H1 (cell line): ENCODE data around the gene CXXC5. TPM values are rescaled to one million over a fixed set of nuclear protein-coding genes. Genes with fewer than 3 reads are reported as not detected.
"Not testable (repeated sequence)": the region's sequence is repeated elsewhere in the genome, so short reads cannot be mapped to it uniquely, and the experiment has no call there.

ENCODE experiments used
- CTCF ChIA-PET: fragments of 300-600 bp; sonication (Branson Sonifier 250); formaldehyde crosslinking; loops from one replicate; lab custom pipeline; 2021; ENCODE audit not compliant: partially characterized antibody; lab: Charles Lee
- POLR2A ChIA-PET: fragments of 300-600 bp; sonication (Branson Sonifier 250); formaldehyde crosslinking; loops from one replicate; lab custom pipeline; 2021; ENCODE audit warnings: inconsistent platforms; ENCODE audit not compliant: partially characterized antibody; lab: Charles Lee
- DNase-seq, 2 experiments: peaks; one replicate each; pipeline versions ENCODE4 v3.0.0 to v3.0.0-alpha.2; 2010 to 2022; ENCODE audit warnings: low spot score in 2 of 2, low read depth in 1 of 2, mixed read lengths in 1 of 2
- FAIRE-seq: peaks from 2 replicates; lab custom pipeline; 2011; peaks lifted over from hg19 to GRCh38; lab: Jason Lieb, UNC
- H2AFZ ChIP-seq: 2 replicates; pipeline ENCODE4 v1.8.1; 2012; ENCODE audit warnings: low read length, inconsistent platforms
- H2AK5ac ChIP-seq: 2 replicates; pipeline ENCODE4 v1.6.1; 2013; ENCODE audit warnings: low read depth, low read length
- H2BK120ac ChIP-seq: replicated peaks from 2 replicates; pipeline ENCODE3; 2013; ENCODE audit warnings: low read depth, low read length, inconsistent platforms
- H2BK12ac ChIP-seq: 2 replicates; pipeline ENCODE4 v1.6.1; 2013; ENCODE audit warnings: low read depth, low read length
- H2BK15ac ChIP-seq: 2 replicates; pipeline ENCODE4 v1.6.1; 2013; ENCODE audit warnings: low read length
- H2BK20ac ChIP-seq: 2 replicates; pipeline ENCODE4 v1.6.1; 2013; ENCODE audit warnings: low read length
- H2BK5ac ChIP-seq: 2 replicates; pipeline ENCODE4 v1.6.1; 2013; ENCODE audit warnings: low read depth, low read length
- H3K14ac ChIP-seq: 2 replicates; pipeline ENCODE4 v1.6.1; 2013; ENCODE audit warnings: inconsistent platforms; ENCODE audit not compliant: insufficient read length
- H3K18ac ChIP-seq: 2 replicates; pipeline ENCODE4 v1.6.1; 2013; ENCODE audit warnings: low read length; ENCODE audit errors: extremely low read depth
- H3K23ac ChIP-seq: 2 replicates; pipeline ENCODE4 v1.6.1; 2013; ENCODE audit warnings: inconsistent platforms; ENCODE audit not compliant: insufficient read length
- H3K23me2 ChIP-seq: 2 replicates; pipeline ENCODE4 v1.6.1; 2013; ENCODE audit warnings: low read depth, low read length
- H3K27ac ChIP-seq: 2 replicates; pipeline ENCODE4 v1.6.1; 2011; ENCODE audit warnings: low read depth, low read length, inconsistent platforms
- H3K27me3 ChIP-seq, 4 experiments: replicated peaks in 1 of 4; 1 replicate in 1 of 4; 2 replicates in 3 of 4; pipeline versions ENCODE4 v1.6.1 to v1.8.1; 2011 to 2013; ENCODE audit warnings: low read length in 3 of 4, mild to moderate bottlenecking in 3 of 4, inconsistent platforms in 2 of 4, mixed read lengths in 2 of 4, moderate library complexity in 1 of 4; ENCODE audit not compliant: control insufficient read depth in 3 of 4, insufficient read depth in 3 of 4; ENCODE audit errors: extremely low read depth in 1 of 4
- H3K36me3 ChIP-seq, 4 experiments: 2 replicates each; pipeline versions ENCODE4 v1.6.1 to v1.8.1; 2011 to 2013; ENCODE audit warnings: mild to moderate bottlenecking in 4 of 4, low read length in 3 of 4, moderate library complexity in 2 of 4, control low read depth in 1 of 4, inconsistent platforms in 1 of 4; ENCODE audit not compliant: insufficient read depth in 4 of 4, control insufficient read depth in 2 of 4
- H3K4ac ChIP-seq: replicated peaks from 2 replicates; pipeline ENCODE3; 2013; ENCODE audit warnings: low read length, low read depth, mixed read lengths, inconsistent platforms; ENCODE audit not compliant: insufficient read length
- H3K4me1 ChIP-seq, 4 experiments: replicated peaks in 1 of 4; 1 replicate in 1 of 4; 2 replicates in 3 of 4; pipeline versions ENCODE4 v1.6.1 to v1.8.1; 2011 to 2013; ENCODE audit warnings: low read length in 3 of 4, inconsistent platforms in 2 of 4, mixed read lengths in 1 of 4; ENCODE audit not compliant: insufficient read depth in 4 of 4, control insufficient read depth in 3 of 4
- H3K4me2 ChIP-seq, 2 experiments: 2 replicates each; pipeline versions ENCODE4 v1.6.1 to v1.8.1; 2011 to 2013; ENCODE audit warnings: low read depth in 2 of 2, low read length in 2 of 2, control low read depth in 1 of 2, inconsistent platforms in 1 of 2, mild to moderate bottlenecking in 1 of 2; ENCODE audit not compliant: insufficient read depth in 1 of 2
- H3K4me3 ChIP-seq, 4 experiments: fragments of 200-600, 300-600 bp in 1 of 4; sonication (generic), shearing (Covaris generic), sonication (Bioruptor Twin) in 1 of 4; 2 replicates each; pipeline versions ENCODE4 v1.5.1 to v1.8.1; 2011 to 2016; ENCODE audit warnings: low read length in 4 of 4, low read depth in 3 of 4, control low read depth in 2 of 4, inconsistent platforms in 2 of 4, mild to moderate bottlenecking in 2 of 4, mixed read lengths in 1 of 4, moderate library complexity in 1 of 4; ENCODE audit not compliant: insufficient read depth in 2 of 4; ENCODE audit errors: extremely low read depth in 1 of 4
- H3K56ac ChIP-seq: replicated peaks from 2 replicates; pipeline ENCODE3; 2013; ENCODE audit warnings: low read depth, mild to moderate bottlenecking, mixed read lengths, low read length, inconsistent platforms; ENCODE audit not compliant: insufficient read length
- H3K79me1 ChIP-seq: 2 replicates; pipeline ENCODE4 v1.6.1; 2013; ENCODE audit warnings: low read depth, low read length, control low read depth
- H3K79me2 ChIP-seq, 2 experiments: 2 replicates each; pipeline versions ENCODE4 v1.6.1 to v1.8.1; 2012 to 2013; ENCODE audit warnings: low read length in 2 of 2, mild to moderate bottlenecking in 2 of 2, inconsistent platforms in 1 of 2; ENCODE audit not compliant: insufficient read depth in 2 of 2, control insufficient read depth in 1 of 2
- H3K9ac ChIP-seq, 4 experiments: replicated peaks in 1 of 4; 1 replicate in 1 of 4; 2 replicates in 3 of 4; pipeline versions ENCODE4 v1.6.1 to v1.8.1; 2011 to 2013; ENCODE audit warnings: low read depth in 3 of 4, low read length in 3 of 4, control low read depth in 2 of 4, mild to moderate bottlenecking in 2 of 4, moderate library complexity in 2 of 4, inconsistent platforms in 1 of 4; ENCODE audit errors: extremely low read depth in 1 of 4
- H3K9me3 ChIP-seq, 2 experiments: 2 replicates each; pipeline versions ENCODE4 v1.6.1 to v1.8.1; 2012 to 2013; ENCODE audit warnings: mild to moderate bottlenecking in 2 of 2, moderate library complexity in 2 of 2, control low read depth in 1 of 2, inconsistent platforms in 1 of 2, low read depth in 1 of 2, low read length in 1 of 2, mixed read lengths in 1 of 2; ENCODE audit not compliant: insufficient read depth in 2 of 2
- H4K20me1 ChIP-seq, 2 experiments: replicated peaks in 1 of 2; 2 replicates each; pipeline versions ENCODE3 to v1.8.1; 2011 to 2013; ENCODE audit warnings: inconsistent platforms in 2 of 2, low read length in 2 of 2, mild to moderate bottlenecking in 1 of 2; ENCODE audit not compliant: insufficient read depth in 2 of 2, control insufficient read depth in 1 of 2
- H4K5ac ChIP-seq: 2 replicates; pipeline ENCODE4 v1.6.1; 2013; ENCODE audit warnings: low read length, low read depth, mixed read lengths, inconsistent platforms; ENCODE audit not compliant: insufficient read length
- H4K8ac ChIP-seq: 2 replicates; pipeline ENCODE4 v1.8.0; 2013; ENCODE audit warnings: mild to moderate bottlenecking, moderate library complexity, low read length, inconsistent platforms; ENCODE audit not compliant: insufficient read depth; ENCODE audit errors: extremely low read depth
- H4K91ac ChIP-seq: replicated peaks from 2 replicates; pipeline ENCODE3; 2013; ENCODE audit warnings: low read length, mixed read lengths, inconsistent platforms; ENCODE audit not compliant: insufficient read length
- BRCA1 ChIP-seq: IDR thresholded peaks from 2 replicates; pipeline ENCODE4 v1.6.1; 2012; ENCODE audit warnings: low read depth, low read length, improper control_type of control experiment
- EZH2 ChIP-seq: fragments of 200-600 bp; sonication (generic); IDR thresholded peaks from 2 replicates; pipeline ENCODE4 v1.7.1; 2012; ENCODE audit warnings: low read depth, mild to moderate bottlenecking, moderate library complexity, low read length, inconsistent platforms; ENCODE audit not compliant: severe bottlenecking
- PHF8 ChIP-seq: fragments of 200-600 bp; sonication (generic); conservative IDR thresholded peaks from 2 replicates; pipeline ENCODE4 v1.7.1; 2012; ENCODE audit warnings: low read depth, mild to moderate bottlenecking, inconsistent platforms, low read length, moderate library complexity
- RXRA ChIP-seq: IDR thresholded peaks from 2 replicates; pipeline ENCODE4 v1.6.1; 2011; ENCODE audit warnings: low read depth, mild to moderate bottlenecking, low read length, moderate library complexity; ENCODE audit not compliant: insufficient read depth
- SRF ChIP-seq: IDR thresholded peaks from 2 replicates; pipeline ENCODE4 v1.6.1; 2011; ENCODE audit warnings: mild to moderate bottlenecking, low read depth, low read length, moderate library complexity
- TAF1 ChIP-seq: IDR thresholded peaks from 2 replicates; pipeline ENCODE4 v1.6.1; 2011; ENCODE audit warnings: mild to moderate bottlenecking, low read depth, low read length
- WGBS, 2 experiments: shearing (Covaris generic) in 1 of 2; methylation state at CpG; one replicate each; pipeline versions ENCODE4 v1.1.6 to v1.1.7; 2013 to 2015; ENCODE audit warnings: low lambda C conversion rate in 2 of 2, mixed read lengths in 2 of 2, inconsistent platforms in 1 of 2, low coverage in 1 of 2, missing lambda C conversion rate in 1 of 2; ENCODE audit not compliant: insufficient replicate concordance in 2 of 2, insufficient coverage in 1 of 2, insufficient read length in 1 of 2; ENCODE audit errors: extremely low coverage in 1 of 2, missing lambda C conversion rate in 1 of 2; 5-methylcytosine and 5-hydroxymethylcytosine counted together
- polyA plus RNA-seq, 7 experiments: library from polyadenylated mRNA; depleted of rRNA in 3 of 7; stranded (reverse) in 5 of 7; unstranded in 2 of 7; fragments of >200 nt in 5 of 7; fragments of 200-250 nt in 2 of 7; gene quantifications; 1 replicate in 5 of 7; 2 replicates in 1 of 7; 4 replicates in 1 of 7; pipeline versions ENCODE4 v1.2.1 to v1.2.3, GENCODE V29; 2011 to 2013; ENCODE audit warnings: missing spikeins in 2 of 7, mixed read lengths in 2 of 7
- total RNA-seq: library from RNA; stranded (reverse); fragmentation: NEBNext Ultra II Directional; extraction: Animal tissue kit (Norgen Biotek cat#: 25700); gene quantifications from 2 replicates; pipeline ENCODE4 v1.2.1, GENCODE V29; 2021

Gene CXXC5
- total and polyA plus RNA-seq, 2 of the 8 experiments (the other 6 are each of a cell fraction or from before 2014, with no cell fraction given): 61.4 to 74.0 TPM

- TF ChIP-seq PHF8: no peak
- TF ChIP-seq TAF1: no peak
- no peak for TF ChIP-seq EZH2
- TF ChIP-seq SRF: no peak
- no peak for TF ChIP-seq RXRA
- TF ChIP-seq BRCA1: no peak
Observed at GRCh38 chr5:139601429-139601828, 46.7 kb upstream of the CXXC5 start (continued).

- H2AFZ ChIP-seq, H3K18ac ChIP-seq, H4K20me1 ChIP-seq, H3K4me2 ChIP-seq, POLR2A ChIA-PET, H2BK15ac ChIP-seq, H3K27ac ChIP-seq, H2BK12ac ChIP-seq, H3K9me3 ChIP-seq, H3K79me1 ChIP-seq, H4K5ac ChIP-seq, H3K56ac ChIP-seq, DNase-seq, H3K27me3 ChIP-seq, H3K23ac ChIP-seq, H3K14ac ChIP-seq, H4K8ac ChIP-seq, H3K4ac ChIP-seq, H2BK120ac ChIP-seq, H2BK5ac ChIP-seq, H3K4me1 ChIP-seq, H4K91ac ChIP-seq, FAIRE-seq, H2AK5ac ChIP-seq, H3K4me3 ChIP-seq, H3K23me2 ChIP-seq, H2BK20ac ChIP-seq, H3K9ac ChIP-seq: not testable (repeated sequence)
- Histone ChIP-seq H3K79me2 (peaks cover 0 to 39% of the 10 kb centered on the region in 2 experiments; a peak in 2 of 4 replicates), H3K36me3 (peaks cover 0 to 44% (median 9%) of the 10 kb centered on the region in 4 experiments; a peak in 5 of 8 replicates)
- WGBS, 2 experiments: 92% methylated on average over 9 of the region's 9 CpGs; no CpG with 5 or more reads in 1 of the 2 experiments
- CTCF ChIA-PET: interaction anchor here (0.6 to 2.3 kb wide), 3 partner anchors 14 to 1607 kb away, joined by 3 to 8 read pairs (median 3); no protein-coding TSS in a partner anchor
Observed at GRCh38 chr5:139601948-139602347, 46.2 kb upstream of the CXXC5 start.
